ENCODE data around the gene FBXO2.

Gene FBXO2

DNA sequence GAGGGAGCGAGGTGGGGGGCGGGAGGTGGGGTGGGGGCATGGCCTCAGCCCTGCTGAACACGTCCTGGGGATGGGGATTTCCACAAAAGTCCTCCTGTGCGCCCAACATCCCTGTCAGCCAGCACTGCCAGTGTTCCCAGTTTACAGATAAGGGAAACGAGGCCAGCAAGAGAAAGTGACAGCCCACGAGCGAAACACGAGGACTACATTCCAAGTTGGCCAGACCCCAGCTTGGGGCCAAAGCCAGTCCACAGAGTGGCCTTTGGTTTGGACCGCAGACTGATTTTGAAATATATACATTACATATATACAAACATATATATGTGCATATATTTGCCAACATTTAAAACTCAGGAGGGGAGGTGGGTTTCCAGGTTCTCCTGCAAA, 5.0 kb downstream of the FBXO2 start:
- TF ChIP-seq, protein P1, sequence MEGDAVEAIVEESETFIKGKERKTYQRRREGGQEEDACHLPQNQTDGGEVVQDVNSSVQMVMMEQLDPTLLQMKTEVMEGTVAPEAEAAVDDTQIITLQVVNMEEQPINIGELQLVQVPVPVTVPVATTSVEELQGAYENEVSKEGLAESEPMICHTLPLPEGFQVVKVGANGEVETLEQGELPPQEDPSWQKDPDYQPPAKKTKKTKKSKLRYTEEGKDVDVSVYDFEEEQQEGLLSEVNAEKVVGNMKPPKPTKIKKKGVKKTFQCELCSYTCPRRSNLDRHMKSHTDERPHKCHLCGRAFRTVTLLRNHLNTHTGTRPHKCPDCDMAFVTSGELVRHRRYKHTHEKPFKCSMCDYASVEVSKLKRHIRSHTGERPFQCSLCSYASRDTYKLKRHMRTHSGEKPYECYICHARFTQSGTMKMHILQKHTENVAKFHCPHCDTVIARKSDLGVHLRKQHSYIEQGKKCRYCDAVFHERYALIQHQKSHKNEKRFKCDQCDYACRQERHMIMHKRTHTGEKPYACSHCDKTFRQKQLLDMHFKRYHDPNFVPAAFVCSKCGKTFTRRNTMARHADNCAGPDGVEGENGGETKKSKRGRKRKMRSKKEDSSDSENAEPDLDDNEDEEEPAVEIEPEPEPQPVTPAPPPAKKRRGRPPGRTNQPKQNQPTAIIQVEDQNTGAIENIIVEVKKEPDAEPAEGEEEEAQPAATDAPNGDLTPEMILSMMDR (IDR thresholded peaks at IDR 0.05; ENCODE audit: control insufficient read depth, extremely low read depth, insufficient read depth) = no peak
- no peak for DNase-seq (ENCODE audit: low read depth)
- H3K4me3 ChIP-seq (ENCODE audit: low read depth, low read length) = no peak overlapping the region

DNA sequence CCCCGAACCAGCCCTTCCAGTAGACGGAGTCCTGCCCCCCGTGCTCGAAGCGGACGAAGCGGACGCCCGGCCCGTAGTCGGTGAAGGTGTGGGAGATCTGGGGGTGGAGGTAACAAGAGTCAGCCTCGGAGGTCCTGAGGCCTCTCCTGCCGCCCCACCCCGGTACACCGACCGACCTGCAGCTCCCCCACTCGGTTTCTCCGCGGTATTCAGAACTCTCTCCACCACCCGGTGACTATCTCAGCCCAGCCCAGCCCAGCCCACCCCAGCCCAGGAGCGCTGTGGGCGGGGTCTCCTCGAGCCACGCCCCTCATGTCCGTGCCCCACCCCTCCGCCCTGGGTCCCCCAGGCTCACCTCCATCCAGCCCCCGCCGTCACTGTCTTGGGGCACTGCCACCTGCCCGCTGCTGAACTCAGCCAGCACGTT, 5.5 kb downstream of the FBXO2 start:
- TF ChIP-seq, protein P1 (IDR thresholded peaks at IDR 0.05; ENCODE audit: control insufficient read depth, extremely low read depth, insufficient read depth) = no peak
- DNase-seq (ENCODE audit: low read depth) = no peak
- H3K4me3 ChIP-seq (ENCODE audit: low read depth, low read length) = no peak overlapping the region

DNA sequence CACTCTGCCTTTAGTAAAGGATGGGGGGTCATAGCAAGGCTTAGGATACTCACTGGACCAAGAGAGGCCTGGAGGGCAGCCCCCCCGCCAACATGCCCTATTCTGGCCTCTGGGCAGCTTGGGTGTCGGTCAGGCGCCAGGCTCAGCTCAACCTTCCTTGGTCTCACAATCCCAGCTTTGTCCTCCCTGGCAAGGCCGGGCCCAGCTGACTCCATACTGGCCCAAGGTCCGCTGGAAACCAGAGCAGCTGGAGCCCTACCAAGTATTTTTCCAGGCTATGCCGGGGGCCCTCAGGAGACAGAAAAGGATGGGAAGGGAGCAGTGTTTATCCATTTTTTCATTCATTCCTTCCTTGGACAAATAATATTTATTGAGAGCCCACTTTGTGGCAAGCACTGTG, 6.2 kb downstream of the FBXO2 start:
- TF ChIP-seq, protein P1 (IDR thresholded peaks at IDR 0.05; ENCODE audit: control insufficient read depth, extremely low read depth, insufficient read depth) = no peak
- H3K4me3 ChIP-seq (ENCODE audit: low read depth, low read length) = no peak overlapping the region
- DNase-seq (ENCODE audit: low read depth) = no peak

DNA sequence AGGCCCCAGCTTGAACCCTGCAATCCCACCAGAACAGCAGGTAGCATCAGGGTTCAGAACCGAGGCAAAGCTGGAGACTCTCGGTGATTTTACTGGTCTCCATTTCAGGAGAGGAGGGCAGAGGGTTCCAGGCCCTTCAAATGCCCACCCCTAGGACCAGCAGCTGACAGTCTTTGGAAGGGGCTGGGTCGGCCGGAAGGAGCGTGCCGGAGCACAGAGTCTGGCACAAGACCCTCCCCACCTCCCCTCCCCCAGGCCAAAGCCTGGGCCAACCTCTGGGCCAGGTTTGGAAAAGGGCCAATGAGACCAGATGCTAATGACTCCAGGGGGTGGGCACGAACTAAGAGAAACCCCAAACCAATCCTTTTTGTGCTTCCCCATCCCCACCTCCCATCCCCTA, 6.9 kb downstream of the FBXO2 start:
- TF ChIP-seq, protein P1 (IDR thresholded peaks at IDR 0.05; ENCODE audit: control insufficient read depth, extremely low read depth, insufficient read depth) = no peak
- DNase-seq (ENCODE audit: low read depth) = no peak
- no peak overlapping the region for H3K4me3 ChIP-seq (ENCODE audit: low read depth, low read length)

DNA sequence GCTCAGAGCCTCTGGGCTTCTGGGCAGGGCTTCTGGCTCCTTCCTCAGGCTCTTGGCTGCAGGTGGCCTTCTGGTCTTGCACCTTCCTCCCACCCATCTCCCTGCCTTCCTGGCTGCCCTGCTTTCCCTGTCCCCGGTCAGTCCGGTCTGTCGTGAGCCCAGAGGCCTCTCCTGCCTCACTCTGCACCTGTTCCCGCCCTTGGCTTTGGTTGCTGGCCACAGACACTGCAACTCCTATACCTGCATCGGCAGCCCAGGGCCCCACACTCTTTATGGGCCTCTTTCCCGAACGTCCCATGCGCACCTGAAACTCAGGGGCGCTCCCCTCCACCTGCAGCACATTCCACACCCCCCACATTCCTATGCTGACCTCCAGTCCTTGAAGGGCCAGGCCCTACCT, 7.9 kb downstream of the FBXO2 start:
- no peak for DNase-seq (ENCODE audit: low read depth)
- H3K4me3 ChIP-seq (ENCODE audit: low read depth, low read length) = no peak overlapping the region
- TF ChIP-seq, protein P1 (IDR thresholded peaks at IDR 0.05; ENCODE audit: control insufficient read depth, extremely low read depth, insufficient read depth) = no peak

DNA sequence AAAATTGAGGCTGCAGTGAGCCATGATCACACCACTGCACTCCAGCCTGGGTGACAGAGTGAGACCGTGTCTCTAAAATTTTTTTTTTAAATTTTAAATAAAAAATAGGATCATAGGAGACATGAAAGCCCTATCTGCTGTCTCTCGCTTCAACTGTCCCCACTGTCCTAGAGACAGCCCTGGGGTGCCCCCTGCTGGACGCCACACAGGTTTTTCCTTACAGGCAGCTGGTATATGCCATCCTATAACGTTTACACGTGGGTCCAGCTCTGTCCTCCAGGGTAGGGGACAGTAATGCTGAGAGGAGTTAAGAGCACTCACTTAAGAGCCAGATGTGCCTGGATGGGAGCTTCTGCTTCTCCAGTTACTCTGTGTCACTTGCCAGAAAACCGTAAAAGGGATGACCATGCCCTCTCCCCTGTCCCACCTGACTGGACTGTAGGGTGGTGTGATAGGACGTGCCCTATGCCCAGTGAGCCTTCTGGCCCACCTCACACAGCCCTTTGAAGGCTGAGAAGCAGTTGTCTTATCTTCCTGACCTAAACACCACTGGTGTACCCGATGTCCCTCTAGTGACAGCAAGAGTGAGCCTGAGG, 8.5 kb downstream of the FBXO2 start:
- TF ChIP-seq, protein P1 (IDR thresholded peaks at IDR 0.05; ENCODE audit: control insufficient read depth, extremely low read depth, insufficient read depth) = peak; percentile 88
- H3K4me3 ChIP-seq (ENCODE audit: low read depth, low read length) = no peak overlapping the region
- peak; percentile 40 for DNase-seq (ENCODE audit: low read depth)

DNA sequence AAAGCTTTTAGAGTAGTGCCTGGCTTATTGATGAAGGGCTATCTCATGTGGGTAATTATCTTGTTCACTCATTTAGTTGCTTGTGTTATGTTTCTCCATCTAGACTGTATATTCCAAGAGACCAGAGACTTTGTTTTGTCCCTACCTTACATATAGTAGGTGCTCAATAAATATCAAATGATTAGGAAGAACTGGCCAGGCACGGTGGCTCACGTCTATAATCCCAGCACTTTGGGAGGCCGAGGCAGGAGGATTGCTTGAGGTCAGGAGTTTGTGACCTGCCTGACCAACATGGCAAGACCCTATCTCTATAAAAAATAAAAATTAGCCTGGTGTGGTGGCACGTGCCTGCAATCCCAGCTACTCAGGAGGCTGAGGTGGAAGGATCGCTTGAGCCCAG, 9.0 kb downstream of the FBXO2 start:
- TF ChIP-seq, protein P1 (IDR thresholded peaks at IDR 0.05; ENCODE audit: control insufficient read depth, extremely low read depth, insufficient read depth) = no peak
- DNase-seq (ENCODE audit: low read depth) = no peak
- H3K4me3 ChIP-seq (ENCODE audit: low read depth, low read length) = no peak overlapping the region

Measured in LNCaP clone FGC (cell line).